ENCODE measurements around the gene VAC14.

DNA sequence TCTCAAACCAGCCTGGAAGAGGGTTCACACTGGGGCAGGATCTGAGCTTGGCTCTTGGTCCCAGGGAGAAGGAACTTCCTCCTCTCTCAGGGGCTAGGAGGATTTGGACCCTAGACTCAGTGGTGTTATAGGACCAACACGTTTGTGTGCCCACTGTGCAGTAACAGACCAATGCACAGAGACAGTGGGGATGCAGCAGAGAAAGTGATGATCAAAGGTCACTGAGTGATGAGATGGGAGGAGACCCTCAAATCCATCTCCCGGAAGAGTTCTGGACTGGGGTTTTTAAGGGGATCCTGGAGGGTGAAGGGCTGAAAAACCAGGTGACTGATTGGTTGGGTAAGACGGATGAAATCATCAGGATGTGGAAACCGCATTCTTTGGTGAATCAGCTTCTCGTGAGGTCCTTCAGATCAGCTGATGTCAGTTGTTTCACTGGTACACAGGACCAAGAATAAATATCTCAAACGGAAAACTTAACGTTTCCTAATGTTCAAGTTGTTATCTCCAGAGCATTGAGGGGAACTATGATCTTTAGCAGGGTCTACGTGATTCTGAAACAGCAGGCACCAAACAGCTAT lies 3.3 kb upstream of the VAC14 start:
- TF ChIP-seq, protein P1, sequence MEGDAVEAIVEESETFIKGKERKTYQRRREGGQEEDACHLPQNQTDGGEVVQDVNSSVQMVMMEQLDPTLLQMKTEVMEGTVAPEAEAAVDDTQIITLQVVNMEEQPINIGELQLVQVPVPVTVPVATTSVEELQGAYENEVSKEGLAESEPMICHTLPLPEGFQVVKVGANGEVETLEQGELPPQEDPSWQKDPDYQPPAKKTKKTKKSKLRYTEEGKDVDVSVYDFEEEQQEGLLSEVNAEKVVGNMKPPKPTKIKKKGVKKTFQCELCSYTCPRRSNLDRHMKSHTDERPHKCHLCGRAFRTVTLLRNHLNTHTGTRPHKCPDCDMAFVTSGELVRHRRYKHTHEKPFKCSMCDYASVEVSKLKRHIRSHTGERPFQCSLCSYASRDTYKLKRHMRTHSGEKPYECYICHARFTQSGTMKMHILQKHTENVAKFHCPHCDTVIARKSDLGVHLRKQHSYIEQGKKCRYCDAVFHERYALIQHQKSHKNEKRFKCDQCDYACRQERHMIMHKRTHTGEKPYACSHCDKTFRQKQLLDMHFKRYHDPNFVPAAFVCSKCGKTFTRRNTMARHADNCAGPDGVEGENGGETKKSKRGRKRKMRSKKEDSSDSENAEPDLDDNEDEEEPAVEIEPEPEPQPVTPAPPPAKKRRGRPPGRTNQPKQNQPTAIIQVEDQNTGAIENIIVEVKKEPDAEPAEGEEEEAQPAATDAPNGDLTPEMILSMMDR (IDR thresholded peaks at IDR 0.05): no peak
- TF ChIP-seq EP300 (IDR thresholded peaks at IDR 0.05) (no peak), POLR2AphosphoS5 (IDR thresholded peaks at IDR 0.05) (no peak)

Data from stomach (tissue), 4 donors.